ENCODE data around the gene BMPR1B. TPM values are rescaled to one million over a fixed set of nuclear protein-coding genes. Genes with fewer than 3 reads are reported as not detected.

The BMPR1B gene
- total RNA-seq, 1 experiment from 2014 or later, result not detected

- no peak for ATAC-seq
- Histone ChIP-seq H2AFZ (ENCODE audit: low read depth, low read length, poor library complexity, severe bottlenecking) (no peak overlapping the region), H3K4me3 (replicated peaks in 1 of 2; ENCODE audit: low read depth in 1 of 2, low read length in 2 of 2) (no peak overlapping the region), H3K9me2 (ENCODE audit: insufficient read depth) (no peaks in the 10 kb centered on the region), H3K9ac (ENCODE audit: low read length) (no peak overlapping the region), H4K20me1 (ENCODE audit: insufficient read depth) (no peaks in the 10 kb centered on the region), H3K27me3 (ENCODE audit: insufficient read depth, low read length) (no peaks in the 10 kb centered on the region), H3K4me1 (ENCODE audit: control insufficient read depth in 1 of 2, insufficient read depth in 2 of 2, low read length in 2 of 2) (no peaks in the 10 kb centered on the region), H3K79me2 (ENCODE audit: insufficient read depth, low read length) (no peaks in the 10 kb centered on the region), H3K27ac (ENCODE audit: low read depth, low read length) (no peak overlapping the region), H3K9me3 (ENCODE audit: control insufficient read depth in 1 of 2, insufficient read depth in 1 of 2, low read depth in 1 of 2, low read length in 2 of 2) (no peaks in the 10 kb centered on the region), H3K4me2 (ENCODE audit: low read length) (no peak overlapping the region), H3K36me3 (ENCODE audit: control insufficient read depth in 1 of 2, insufficient read depth in 2 of 2, low read length in 2 of 2) (no peaks in the 10 kb centered on the region)
- POLR2A ChIA-PET, result no interaction called here
- intact Hi-C loops (cut with micrococcal nuclease), result no loop called here
- no TSS peak for BruUV-seq (replicated peaks)
- CTCF ChIA-PET, result no interaction called here
- RAD21 ChIA-PET (ENCODE audit: low non-redundant PET in 1 of 2, low total read pairs in 2 of 2, uncharacterized antibody in 2 of 2, unreplicated experiment in 2 of 2), result no interaction called here
- DNase-seq (ENCODE audit: low read depth, low spot score), result no peak
- TF ChIP-seq EGR1 (IDR thresholded peaks at IDR 0.05; ENCODE audit: low read depth) (no peak), MAX (IDR thresholded peaks at IDR 0.05) (no peak), SRF (IDR thresholded peaks at IDR 0.05; ENCODE audit: low read depth) (no peak), ZNF274 (IDR thresholded peaks at IDR 0.05; ENCODE audit: low read depth, low read length) (no peak), SP1 (IDR thresholded peaks at IDR 0.05; ENCODE audit: low read depth) (no peak), SIN3A (IDR thresholded peaks at IDR 0.05; ENCODE audit: low read depth) (no peak), JUND (IDR thresholded peaks at IDR 0.05) (no peak), FOSL1 (IDR thresholded peaks at IDR 0.05; ENCODE audit: low read depth) (no peak), EZH2 (IDR thresholded peaks at IDR 0.05) (no peak), POLR2A (IDR thresholded peaks at IDR 0.05; ENCODE audit: borderline replicate concordance, extremely low read depth, insufficient read depth, insufficient read length) (no peak), CEBPB (IDR thresholded peaks at IDR 0.05; ENCODE audit: low read depth) (no peak), RAD21 (IDR thresholded peaks at IDR 0.05; ENCODE audit: low read depth) (no peak), ATF3 (IDR thresholded peaks at IDR 0.05) (no peak), ZFX (IDR thresholded peaks at IDR 0.05) (no peak), ELF1 (IDR thresholded peaks at IDR 0.05; ENCODE audit: borderline replicate concordance, low read depth) (no peak), EZH2phosphoT487 (IDR thresholded peaks at IDR 0.05; ENCODE audit: borderline replicate concordance) (no peak), YY1 (IDR thresholded peaks at IDR 0.05; ENCODE audit: extremely low read depth, insufficient replicate concordance, low read depth, low read length) (no peak), CBX3 (IDR thresholded peaks at IDR 0.05; ENCODE audit: low read depth) (no peak)
- TF ChIP-seq, protein P1, sequence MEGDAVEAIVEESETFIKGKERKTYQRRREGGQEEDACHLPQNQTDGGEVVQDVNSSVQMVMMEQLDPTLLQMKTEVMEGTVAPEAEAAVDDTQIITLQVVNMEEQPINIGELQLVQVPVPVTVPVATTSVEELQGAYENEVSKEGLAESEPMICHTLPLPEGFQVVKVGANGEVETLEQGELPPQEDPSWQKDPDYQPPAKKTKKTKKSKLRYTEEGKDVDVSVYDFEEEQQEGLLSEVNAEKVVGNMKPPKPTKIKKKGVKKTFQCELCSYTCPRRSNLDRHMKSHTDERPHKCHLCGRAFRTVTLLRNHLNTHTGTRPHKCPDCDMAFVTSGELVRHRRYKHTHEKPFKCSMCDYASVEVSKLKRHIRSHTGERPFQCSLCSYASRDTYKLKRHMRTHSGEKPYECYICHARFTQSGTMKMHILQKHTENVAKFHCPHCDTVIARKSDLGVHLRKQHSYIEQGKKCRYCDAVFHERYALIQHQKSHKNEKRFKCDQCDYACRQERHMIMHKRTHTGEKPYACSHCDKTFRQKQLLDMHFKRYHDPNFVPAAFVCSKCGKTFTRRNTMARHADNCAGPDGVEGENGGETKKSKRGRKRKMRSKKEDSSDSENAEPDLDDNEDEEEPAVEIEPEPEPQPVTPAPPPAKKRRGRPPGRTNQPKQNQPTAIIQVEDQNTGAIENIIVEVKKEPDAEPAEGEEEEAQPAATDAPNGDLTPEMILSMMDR (IDR thresholded peaks at IDR 0.05 in 2 of 3, conservative IDR thresholded peaks at IDR 0.05 in 1 of 3; ENCODE audit: borderline replicate concordance in 1 of 3, insufficient read depth in 1 of 3, low read depth in 2 of 3, low read length in 2 of 3), result no peak
- TF ChIP-seq, protein P2, sequence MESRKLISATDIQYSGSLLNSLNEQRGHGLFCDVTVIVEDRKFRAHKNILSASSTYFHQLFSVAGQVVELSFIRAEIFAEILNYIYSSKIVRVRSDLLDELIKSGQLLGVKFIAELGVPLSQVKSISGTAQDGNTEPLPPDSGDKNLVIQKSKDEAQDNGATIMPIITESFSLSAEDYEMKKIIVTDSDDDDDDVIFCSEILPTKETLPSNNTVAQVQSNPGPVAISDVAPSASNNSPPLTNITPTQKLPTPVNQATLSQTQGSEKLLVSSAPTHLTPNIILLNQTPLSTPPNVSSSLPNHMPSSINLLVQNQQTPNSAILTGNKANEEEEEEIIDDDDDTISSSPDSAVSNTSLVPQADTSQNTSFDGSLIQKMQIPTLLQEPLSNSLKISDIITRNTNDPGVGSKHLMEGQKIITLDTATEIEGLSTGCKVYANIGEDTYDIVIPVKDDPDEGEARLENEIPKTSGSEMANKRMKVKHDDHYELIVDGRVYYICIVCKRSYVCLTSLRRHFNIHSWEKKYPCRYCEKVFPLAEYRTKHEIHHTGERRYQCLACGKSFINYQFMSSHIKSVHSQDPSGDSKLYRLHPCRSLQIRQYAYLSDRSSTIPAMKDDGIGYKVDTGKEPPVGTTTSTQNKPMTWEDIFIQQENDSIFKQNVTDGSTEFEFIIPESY (IDR thresholded peaks at IDR 0.05; ENCODE audit: extremely low read depth, insufficient replicate concordance, low read length), result no peak
These were observed 46.9 kb downstream of the BMPR1B start for GRCh38 chr4:94804650-94805049.

Data from HCT116 (cell line).